Right cardiac atrium (tissue), 5 donors: ENCODE results near the gene DYRK2. TPM values are rescaled to one million over a fixed set of nuclear protein-coding genes. Genes with fewer than 3 reads are reported as not detected.
A peak's percentile ranks its signal among the peaks of the same experiment; 100 is the strongest.
"Not testable (repeated sequence)": the region's sequence is repeated elsewhere in the genome, so short reads cannot be mapped to it uniquely, and the experiment has no call there.

ENCODE experiments used
- ATAC-seq, 2 donors: fragments of 200-7000 bp; cut with Tn5 transposase; one replicate each; pipeline versions ENCODE4 v1.8.0 to v1.9.1; 2020; ENCODE audit warnings: moderate library complexity in 2 of 2, mild to moderate bottlenecking in 1 of 2
- DNase-seq, 3 donors: peaks; one replicate each; pipeline ENCODE4 v3.0.0-alpha.2; 2020
- H3K27ac ChIP-seq: one replicate; pipeline ENCODE4 v1.5.1; 2013; ENCODE audit warnings: mild to moderate bottlenecking, low read length, control low read depth, moderate library complexity
- H3K27me3 ChIP-seq: one replicate; pipeline ENCODE4 v1.6.1; 2013; ENCODE audit not compliant: control insufficient read depth, insufficient read depth
- H3K4me1 ChIP-seq: one replicate; pipeline ENCODE4 v1.6.1; 2013; ENCODE audit warnings: low read length; ENCODE audit not compliant: control insufficient read depth, insufficient read depth
- H3K4me3 ChIP-seq: one replicate; pipeline ENCODE4 v1.5.1; 2013; ENCODE audit warnings: low read length, control low read depth
- H3K9me3 ChIP-seq: one replicate; pipeline ENCODE4 v1.6.1; 2013; ENCODE audit warnings: low read length; ENCODE audit not compliant: control insufficient read depth
- WGBS: extraction: QIAGEN DNeasy Blood & Tissue Kit; methylation state at CpG from one replicate; pipeline ENCODE4 v1.1.7; 2013; 5-methylcytosine and 5-hydroxymethylcytosine counted together
- intact Hi-C, 4 donors: fragments of 100-400 bp; cut with DNase I; formaldehyde crosslinking; loops; one replicate each; pipeline versions ENCODE4 v1.11.0 to v1.14.0; 2022 to 2023
- polyA plus RNA-seq: library from polyadenylated mRNA; stranded (reverse); fragments of 200-250 nt; gene quantifications from one replicate; pipeline ENCODE4 v1.2.3, GENCODE V29; 2013
- total RNA-seq, 4 donors: library from RNA; stranded (reverse); fragmentation: NEBNext Ultra II Directional; extraction: Animal tissue kit (Norgen Biotek cat#: 25700); gene quantifications; one replicate each; pipeline ENCODE4 v1.2.1, GENCODE V29; 2021
- donor health status: healthy with polysubstance abuse.
- donor health status: DM: no; HTN: yes; CAD: no.
- donor health status: DM: no; HTN: no; CAD: no.
- donor health status: DM: no; HTN: yes; CAD: no; lungs with severe emphysema.
- donor health status: DM: yes; HTN: yes; CAD: no.

Gene DYRK2
- total and polyA plus RNA-seq, 5 donors = 15.1 to 93.7 (median 74.4) TPM

GRCh38 chr12:67671419-67671818 is 22.9 kb downstream of the DYRK2 start:
- H3K9me3 ChIP-seq = no peaks in the 10 kb centered on the region
- DNase-seq (no peak), ATAC-seq (peak in 1 of 2 donors; percentile 63)
- no peaks in the 10 kb centered on the region for H3K27me3 ChIP-seq
- no peak overlapping the region for H3K4me3 ChIP-seq
- 69% methylated on average over 2 of the region's 2 CpGs for WGBS
- H3K4me1 ChIP-seq = peaks cover 16% of the 10 kb centered on the region
- intact Hi-C loops = no loop called here
- H3K27ac ChIP-seq = no peak overlapping the region

GRCh38 chr12:67671892-67672291 is 23.3 kb downstream of the DYRK2 start:
- intact Hi-C loops = no loop called here
- peak in 1 of 2 donors; percentile 34 for ATAC-seq
- 65% methylated on average over 3 of the region's 3 CpGs for WGBS
- no peaks in the 10 kb centered on the region for H3K27me3 ChIP-seq
- H3K4me3 ChIP-seq = no peak overlapping the region
- H3K9me3 ChIP-seq = no peaks in the 10 kb centered on the region
- H3K27ac ChIP-seq = no peak overlapping the region
- no peak for DNase-seq
- peaks cover 16% of the 10 kb centered on the region for H3K4me1 ChIP-seq

DNA sequence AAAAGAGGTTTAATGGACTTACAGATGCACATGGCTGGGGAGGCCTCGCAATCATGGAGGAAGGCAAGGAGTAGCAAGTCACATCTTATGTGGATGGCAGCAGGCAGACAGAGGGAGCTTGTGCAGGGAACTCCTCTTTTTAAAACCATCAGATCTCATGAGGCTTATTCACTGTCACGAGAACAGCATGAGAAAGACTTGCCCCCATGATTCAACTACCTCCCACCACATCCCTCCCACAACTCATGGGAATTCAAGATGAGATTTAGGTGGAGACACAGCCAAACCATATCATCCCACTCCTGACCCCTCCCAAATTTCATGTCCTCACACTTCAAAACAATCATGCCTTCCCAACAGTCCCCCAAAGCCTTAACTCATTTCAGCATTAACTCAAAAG is 24.0 kb downstream of the DYRK2 start:
- DNase-seq, H3K9me3 ChIP-seq, H3K27ac ChIP-seq, H3K27me3 ChIP-seq, H3K4me3 ChIP-seq, ATAC-seq, intact Hi-C loops: not testable (repeated sequence)
- 87% methylated on average over 2 of the region's 2 CpGs for WGBS
- peaks cover 11% of the 10 kb centered on the region for H3K4me1 ChIP-seq

GRCh38 chr12:67673509-67673908 is 25.0 kb downstream of the DYRK2 start:
- H3K4me1 ChIP-seq, DNase-seq, intact Hi-C loops, H3K27me3 ChIP-seq, H3K4me3 ChIP-seq, H3K9me3 ChIP-seq, ATAC-seq, H3K27ac ChIP-seq: not testable (repeated sequence)
- 92% methylated on average over 4 of the region's 4 CpGs for WGBS

DNA sequence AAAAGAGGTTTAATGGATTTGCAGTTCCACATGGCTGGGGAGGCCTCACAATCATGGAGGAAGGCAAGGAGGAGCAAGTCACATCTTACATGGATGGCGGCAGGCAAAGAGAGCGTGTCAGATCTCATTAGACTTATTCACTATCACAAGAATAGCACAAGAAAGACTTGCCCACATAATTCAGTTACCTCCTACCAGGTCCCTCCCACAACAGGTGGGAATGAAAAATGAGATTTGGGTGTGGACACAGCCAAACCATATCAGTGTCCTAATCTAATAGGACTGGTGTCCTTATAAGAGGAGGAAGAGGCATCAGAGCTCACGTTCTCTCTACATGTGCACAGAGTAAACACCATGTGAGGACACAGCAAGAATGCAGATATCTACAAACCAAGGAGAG is 25.9 kb downstream of the DYRK2 start:
- Histone ChIP-seq H3K4me3 (no peak overlapping the region), H3K4me1 (peaks cover 5% of the 10 kb centered on the region), H3K27ac (no peak overlapping the region), H3K9me3 (no peaks in the 10 kb centered on the region), H3K27me3 (no peaks in the 10 kb centered on the region)
- intact Hi-C loops = no loop called here
- ATAC-seq (no peak), DNase-seq (no peak)
- WGBS = 98% methylated on average over 3 of the region's 3 CpGs

- H3K27me3 ChIP-seq = no peaks in the 10 kb centered on the region
- intact Hi-C loops = no loop called here
- no peak overlapping the region for H3K27ac ChIP-seq
- DNase-seq (no peak), ATAC-seq (no peak)
- H3K4me1 ChIP-seq = no peaks in the 10 kb centered on the region
- no peaks in the 10 kb centered on the region for H3K9me3 ChIP-seq
- H3K4me3 ChIP-seq = no peak overlapping the region
Measured at GRCh38 chr12:67676624-67677023, 28.1 kb downstream of the DYRK2 start.

- no peak overlapping the region for H3K4me3 ChIP-seq
- H3K27ac ChIP-seq = no peak overlapping the region
- peak in 1 of 3 donors; percentile 25 for DNase-seq
- no peak for ATAC-seq
- H3K9me3 ChIP-seq = no peaks in the 10 kb centered on the region
- intact Hi-C loops = no loop called here
- no peaks in the 10 kb centered on the region for H3K27me3 ChIP-seq
- no peaks in the 10 kb centered on the region for H3K4me1 ChIP-seq
- 97% methylated on average over 3 of the region's 3 CpGs for WGBS
Measured at GRCh38 chr12:67677166-67677565, 28.6 kb downstream of the DYRK2 start.

DNA sequence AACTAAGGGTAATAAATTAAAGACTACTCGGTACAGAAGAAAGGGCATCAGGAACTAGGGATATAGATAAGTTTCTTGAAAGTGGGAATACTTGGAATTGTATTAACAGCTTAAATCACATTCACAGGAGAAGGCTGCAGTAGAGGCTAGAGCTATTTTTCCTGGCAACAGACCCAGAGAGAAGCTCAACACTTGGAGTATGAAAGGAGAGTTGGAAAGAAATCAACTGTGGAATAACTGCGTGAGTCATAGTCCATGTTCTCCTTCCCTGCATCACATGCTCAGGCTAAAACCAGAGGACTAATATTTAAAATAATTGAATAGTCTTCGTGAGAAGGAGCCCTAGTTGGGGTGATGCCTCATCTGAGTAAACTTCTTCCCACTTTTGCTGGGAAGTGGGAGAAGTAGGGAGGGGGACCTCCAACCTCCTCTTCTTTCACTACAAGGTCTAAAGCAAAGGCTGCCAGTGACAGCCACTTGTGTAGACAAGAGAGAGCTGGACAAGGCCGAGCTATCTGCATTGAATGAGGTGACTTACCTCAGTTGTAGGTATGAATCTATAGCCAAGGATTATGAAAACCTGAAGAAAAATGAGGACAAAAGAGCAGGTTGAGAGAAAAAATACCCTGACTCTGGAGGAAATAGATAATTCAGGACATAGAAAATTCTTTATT is 32.7 kb downstream of the DYRK2 start:
- 43% methylated on average over 4 of the region's 4 CpGs for WGBS
- Histone ChIP-seq H3K9me3 (no peaks in the 10 kb centered on the region), H3K4me3 (no peak overlapping the region), H3K27me3 (no peaks in the 10 kb centered on the region), H3K27ac (peak overlapping the region; percentile 97), H3K4me1 (no peaks in the 10 kb centered on the region)
- intact Hi-C loops = no loop called here
- DNase-seq (no peak), ATAC-seq (peak; percentile 94 to 95)

- H3K27ac ChIP-seq = no peak overlapping the region
- WGBS = 90% methylated on average over 1 of the region's 1 CpG
- no peaks in the 10 kb centered on the region for H3K9me3 ChIP-seq
- DNase-seq = no peak
- no peaks in the 10 kb centered on the region for H3K4me1 ChIP-seq
- ATAC-seq = no peak
- H3K4me3 ChIP-seq = no peak overlapping the region
- no peaks in the 10 kb centered on the region for H3K27me3 ChIP-seq
- intact Hi-C loops = no loop called here
Measured at GRCh38 chr12:67681941-67682620, 33.5 kb downstream of the DYRK2 start.

DNA sequence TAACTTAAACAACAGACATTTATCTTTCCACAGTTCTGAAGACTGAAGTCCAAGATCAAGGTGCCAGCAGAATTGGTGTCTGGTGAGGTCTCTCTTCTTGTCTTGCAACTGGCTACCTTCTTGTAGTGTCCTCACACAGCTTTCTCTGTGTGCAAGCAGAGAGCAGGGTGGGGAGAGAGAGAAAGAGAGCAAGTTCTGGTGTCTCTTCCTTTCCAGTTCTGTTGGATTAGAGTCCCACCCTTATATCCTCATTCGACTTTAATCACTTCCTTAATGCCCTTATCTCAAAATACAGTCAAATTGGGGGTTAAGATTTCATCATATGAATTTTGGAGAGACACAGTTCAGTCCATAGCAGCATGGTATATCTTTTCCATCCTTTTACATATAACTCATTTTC is 40.8 kb downstream of the DYRK2 start:
- Histone ChIP-seq H3K4me1 (peaks cover 3% of the 10 kb centered on the region), H3K9me3 (no peaks in the 10 kb centered on the region), H3K27me3 (no peaks in the 10 kb centered on the region), H3K27ac (no peak overlapping the region), H3K4me3 (no peak overlapping the region)
- no peak for DNase-seq
- intact Hi-C loops = no loop called here
- 44% methylated on average over 1 of the region's 1 CpG for WGBS
- no peak for ATAC-seq

GRCh38 chr12:67690656-67691055 is 42.1 kb downstream of the DYRK2 start:
- Histone ChIP-seq H3K4me1 (peaks cover 3% of the 10 kb centered on the region), H3K9me3 (no peaks in the 10 kb centered on the region), H3K27me3 (no peaks in the 10 kb centered on the region), H3K27ac (no peak overlapping the region), H3K4me3 (no peak overlapping the region)
- DNase-seq = no peak
- no peak for ATAC-seq
- intact Hi-C loops = no loop called here
- WGBS = 40% methylated on average over 1 of the region's 1 CpG
